ENCODE results near the gene TMTC3. TPM values are rescaled to one million over a fixed set of nuclear protein-coding genes. Genes with fewer than 3 reads are reported as not detected.

TMTC3 gene
- total RNA-seq, 2 donors from 2014 or later = 14.6 to 16.8 TPM

GRCh38 chr12:88141425-88141773, 708 bp upstream of the TMTC3 start:
- H3K9ac ChIP-seq (ENCODE audit: low read depth in 2 of 2, low read length in 2 of 2) = peak overlapping the region; percentile 65 to 82
- H3K27me3 ChIP-seq = no peaks in the 10 kb centered on the region
- H3K9me3 ChIP-seq = no peaks in the 10 kb centered on the region
- H3K4me1 ChIP-seq = no peaks in the 10 kb centered on the region
- intact Hi-C loops (cut with DNase I) = loop anchor here (10.0 kb wide), 1 partner anchor 433 kb away; no protein-coding TSS in a partner anchor
- H3K36me3 ChIP-seq = no peaks in the 10 kb centered on the region
- H3K4me3 ChIP-seq = peak overlapping the region; percentile 61
- peak overlapping the region; percentile 65 for H3K27ac ChIP-seq
- no peak for TF ChIP-seq CTCF (IDR thresholded peaks at IDR 0.05)
- no peak for DNase-seq

GRCh38 chr12:88142610-88142991, 494 bp downstream of the TMTC3 start:
- H3K36me3 ChIP-seq = no peaks in the 10 kb centered on the region
- H3K27me3 ChIP-seq = no peaks in the 10 kb centered on the region
- intact Hi-C loops (cut with DNase I) = loop anchor here (10.0 kb wide), 1 partner anchor 432 kb away; no protein-coding TSS in a partner anchor
- H3K4me1 ChIP-seq = no peaks in the 10 kb centered on the region
- no peak for TF ChIP-seq CTCF (IDR thresholded peaks at IDR 0.05)
- peak overlapping the region; percentile 65 for H3K27ac ChIP-seq
- peak; percentile 57 for DNase-seq
- H3K4me3 ChIP-seq = peak overlapping the region; percentile 61
- no peaks in the 10 kb centered on the region for H3K9me3 ChIP-seq
- peak overlapping the region; percentile 80 to 82 for H3K9ac ChIP-seq (ENCODE audit: low read depth in 2 of 2, low read length in 2 of 2)

GRCh38 chr12:88144037-88144436, 1.9 kb downstream of the TMTC3 start:
- no peak overlapping the region for H3K27ac ChIP-seq
- H3K4me1 ChIP-seq = no peaks in the 10 kb centered on the region
- H3K9me3 ChIP-seq = no peaks in the 10 kb centered on the region
- TF ChIP-seq CTCF (IDR thresholded peaks at IDR 0.05) = no peak
- H3K36me3 ChIP-seq = no peaks in the 10 kb centered on the region
- H3K27me3 ChIP-seq = no peaks in the 10 kb centered on the region
- no peak overlapping the region for H3K4me3 ChIP-seq
- DNase-seq = no peak
- intact Hi-C loops (cut with DNase I) = loop anchor here (10.0 kb wide), 1 partner anchor 431 kb away; no protein-coding TSS in a partner anchor
- H3K9ac ChIP-seq (ENCODE audit: low read depth in 2 of 2, low read length in 2 of 2) = no peak overlapping the region

- no peak for DNase-seq
- Histone ChIP-seq H3K27me3 (no peaks in the 10 kb centered on the region), H3K4me3 (no peak overlapping the region), H3K9ac (ENCODE audit: low read depth in 2 of 2, low read length in 2 of 2) (peak overlapping the region in 1 of 2 donors; percentile 22), H3K9me3 (no peaks in the 10 kb centered on the region), H3K27ac (no peak overlapping the region), H3K36me3 (no peaks in the 10 kb centered on the region), H3K4me1 (no peaks in the 10 kb centered on the region)
- TF ChIP-seq CTCF (IDR thresholded peaks at IDR 0.05) = no peak
- intact Hi-C loops (cut with DNase I) = loop anchor here (10.0 kb wide), 1 partner anchor 430 kb away; no protein-coding TSS in a partner anchor
These were observed 2.7 kb downstream of the TMTC3 start for GRCh38 chr12:88144546-88145468.

- no peak for TF ChIP-seq CTCF (IDR thresholded peaks at IDR 0.05)
- no peak overlapping the region for H3K4me3 ChIP-seq
- H3K9me3 ChIP-seq = no peaks in the 10 kb centered on the region
- H3K36me3 ChIP-seq = no peaks in the 10 kb centered on the region
- no peak overlapping the region for H3K27ac ChIP-seq
- no peak for DNase-seq
- H3K9ac ChIP-seq (ENCODE audit: low read depth in 2 of 2, low read length in 2 of 2) = peak overlapping the region in 1 of 2 donors; percentile 22
- intact Hi-C loops (cut with DNase I) = loop anchor here (10.0 kb wide), 1 partner anchor 429 kb away; no protein-coding TSS in a partner anchor
- H3K4me1 ChIP-seq = no peaks in the 10 kb centered on the region
- H3K27me3 ChIP-seq = no peaks in the 10 kb centered on the region
These were observed 3.7 kb downstream of the TMTC3 start for GRCh38 chr12:88145567-88146505.

Data from colonic mucosa (tissue), 4 donors.